Activated CD4-positive, CD25-positive, alpha-beta regulatory T cell treated with anti-CD3 and anti-CD28 coated beads, Interleukin-2, amount 50 U/mL, for 16 hours (primary cell): Measurements from ENCODE around the gene RAB5A.
"Not testable (repeated sequence)": the region's sequence is repeated elsewhere in the genome, so short reads cannot be mapped to it uniquely, and the experiment has no call there.

Experiments
- DNase-seq: peaks from one replicate; pipeline ENCODE4 v3.0.0-alpha.2; 2020; ENCODE audit warnings: low read depth, low spot score

RAB5A gene

DNA sequence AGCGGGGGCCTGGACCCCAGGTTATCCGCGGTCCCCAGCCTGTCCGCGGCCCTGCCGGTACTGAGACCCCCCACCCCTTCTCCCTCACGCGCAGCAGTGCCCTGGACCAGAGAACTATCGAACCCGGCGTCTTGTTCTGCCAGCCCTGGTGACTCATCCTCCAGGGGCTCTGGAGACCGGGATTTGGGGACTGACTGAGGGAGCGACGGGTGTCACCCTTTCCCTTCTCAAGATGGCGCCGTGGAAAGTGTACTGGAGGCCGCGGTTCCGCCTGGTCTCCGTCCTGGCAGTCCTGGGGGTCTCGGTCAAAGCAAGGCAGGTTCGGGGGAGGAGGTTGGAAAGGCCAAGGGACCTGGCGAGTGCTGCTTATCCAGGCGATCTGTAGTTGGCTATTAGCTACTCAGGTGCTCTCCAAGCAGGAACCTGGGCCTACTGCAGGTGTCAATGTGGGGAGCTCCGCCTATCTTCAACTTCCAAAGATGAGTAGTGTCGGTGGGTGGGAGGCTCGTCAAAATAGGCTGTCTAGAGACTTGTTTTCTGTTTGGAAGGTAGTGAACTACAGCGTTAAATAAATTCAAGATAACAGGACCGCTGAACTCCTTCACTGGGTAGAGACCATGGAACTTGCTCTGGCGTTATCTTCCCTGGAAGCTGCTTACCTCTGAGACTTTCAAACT lies 790 bp downstream of the RAB5A start:
- DNase-seq = peak; percentile 16

DNA sequence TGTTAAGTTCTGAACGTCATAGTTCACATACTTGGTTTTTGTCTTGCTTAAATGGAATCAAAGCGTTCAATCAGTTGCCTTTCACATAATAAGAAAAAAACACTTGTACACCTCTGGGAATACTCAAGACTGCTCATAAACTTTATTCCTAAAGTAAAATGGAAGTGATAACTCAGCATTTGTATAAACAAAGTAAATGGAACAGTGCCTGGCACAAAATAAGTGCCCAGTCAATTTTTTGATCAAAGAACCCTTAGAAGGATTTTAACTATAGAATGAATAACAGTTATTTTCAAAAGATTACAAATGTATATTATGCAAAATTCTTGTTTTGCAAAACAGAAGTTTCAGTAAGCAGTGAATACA lies 1.3 kb downstream of the RAB5A start:
- DNase-seq = no peak

DNA sequence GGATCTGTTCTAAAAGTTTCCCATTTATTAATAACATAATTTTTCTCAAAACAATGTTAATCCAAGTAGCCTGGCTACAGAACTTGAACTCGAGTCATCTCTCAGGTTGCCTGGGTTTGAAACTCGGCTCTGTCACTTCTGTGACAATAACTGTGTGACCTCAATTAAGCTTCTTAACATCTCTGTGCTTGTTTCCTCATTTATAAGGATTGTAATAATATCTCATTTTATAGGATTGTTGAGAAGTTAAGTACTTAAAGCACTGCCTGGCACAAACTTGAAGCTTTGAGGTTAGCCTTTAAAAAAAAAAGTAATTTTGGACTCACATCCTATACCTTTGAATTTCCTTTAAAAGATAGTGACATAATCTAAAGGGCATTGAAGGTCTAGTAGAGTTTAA lies 3.4 kb downstream of the RAB5A start:
- DNase-seq = no peak

DNA sequence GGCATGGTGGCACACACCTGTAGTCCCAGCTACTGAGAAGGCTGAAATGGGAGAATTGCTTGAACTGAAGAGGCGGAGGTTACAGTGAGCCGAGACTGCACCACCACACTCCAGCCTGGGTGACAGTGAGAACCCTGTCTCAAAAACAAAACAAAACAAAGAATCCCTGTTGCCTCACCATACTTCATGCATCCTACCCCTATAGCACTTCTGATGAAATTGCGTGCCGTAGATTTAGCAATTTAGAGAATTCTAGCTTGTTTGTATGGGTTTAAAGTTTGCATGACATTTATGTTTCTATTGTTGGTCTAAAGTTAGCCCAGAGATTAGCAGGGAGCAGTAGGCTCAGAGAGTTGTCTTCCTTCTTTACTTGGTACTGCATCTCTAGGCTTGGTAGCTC lies 7.8 kb downstream of the RAB5A start:
- DNase-seq = no peak

DNA sequence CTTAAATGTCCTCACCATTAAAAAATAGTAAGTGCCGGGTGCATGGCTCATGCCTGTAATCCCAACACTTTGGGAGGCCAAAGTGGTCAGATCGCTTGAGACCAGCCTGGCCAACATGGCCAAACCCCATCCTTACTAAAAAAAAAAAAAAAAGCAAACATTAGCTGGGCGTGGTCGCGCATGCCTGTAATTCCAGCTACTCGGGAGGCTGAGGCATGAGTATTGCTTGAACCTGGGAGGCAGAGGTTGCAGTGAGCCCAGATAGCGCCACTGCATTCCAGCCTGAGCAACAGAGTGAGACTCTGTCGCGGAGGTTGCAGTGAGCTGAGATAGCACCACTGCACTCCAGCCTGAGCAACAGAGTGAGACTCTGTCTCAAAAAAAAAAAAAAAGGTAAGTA lies 10.5 kb downstream of the RAB5A start:
- DNase-seq = not testable (repeated sequence)

GRCh38 chr3:19959505-19959904 lies 12.6 kb downstream of the RAB5A start:
- no peak for DNase-seq

DNA sequence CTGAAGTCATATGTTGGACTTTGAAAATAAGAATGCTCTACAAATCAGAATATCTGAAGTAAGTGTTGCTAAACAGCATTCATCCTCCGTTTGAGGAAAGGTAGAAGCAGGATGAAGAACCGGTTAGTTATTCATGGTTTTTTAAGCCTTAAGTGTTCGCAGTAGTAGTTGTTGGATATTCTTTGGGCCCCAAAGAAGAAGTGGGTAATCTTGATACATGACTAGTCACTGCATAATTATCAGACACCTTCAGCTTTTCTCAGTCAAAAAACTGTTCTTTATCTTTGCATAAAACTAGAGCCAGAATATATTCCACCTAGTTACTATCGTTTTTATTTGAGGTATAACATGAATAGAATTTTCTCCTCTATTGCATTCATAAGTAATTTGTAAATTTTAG lies 13.8 kb downstream of the RAB5A start:
- no peak for DNase-seq

- no peak for DNase-seq
Observed at GRCh38 chr3:19961960-19962359, 15.1 kb downstream of the RAB5A start.

DNA sequence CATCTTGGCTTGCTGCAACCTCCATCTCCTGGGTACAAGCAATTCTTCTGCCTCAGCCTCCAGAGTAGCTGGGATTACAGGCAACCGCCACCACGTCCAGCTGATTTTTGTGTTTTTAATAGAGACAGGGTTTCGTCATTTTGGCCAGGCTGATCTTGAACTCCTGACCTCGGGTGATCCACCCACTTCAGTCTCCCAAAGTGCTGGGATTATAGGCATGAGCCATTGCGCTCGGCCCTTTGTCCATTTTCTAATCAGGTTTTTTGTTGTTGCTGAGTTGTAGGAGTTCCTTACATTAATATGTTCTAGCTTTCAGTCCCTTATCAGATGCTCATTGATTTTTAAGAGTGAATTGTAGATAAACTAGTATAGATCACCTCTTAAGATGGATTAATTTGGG lies 20.3 kb downstream of the RAB5A start:
- DNase-seq = no peak

- DNase-seq = no peak
Observed at GRCh38 chr3:19967812-19968211, 20.9 kb downstream of the RAB5A start.

GRCh38 chr3:19970327-19970726 lies 23.4 kb downstream of the RAB5A start:
- no peak for DNase-seq

GRCh38 chr3:19972054-19972453 lies 25.2 kb downstream of the RAB5A start:
- DNase-seq = no peak

DNA sequence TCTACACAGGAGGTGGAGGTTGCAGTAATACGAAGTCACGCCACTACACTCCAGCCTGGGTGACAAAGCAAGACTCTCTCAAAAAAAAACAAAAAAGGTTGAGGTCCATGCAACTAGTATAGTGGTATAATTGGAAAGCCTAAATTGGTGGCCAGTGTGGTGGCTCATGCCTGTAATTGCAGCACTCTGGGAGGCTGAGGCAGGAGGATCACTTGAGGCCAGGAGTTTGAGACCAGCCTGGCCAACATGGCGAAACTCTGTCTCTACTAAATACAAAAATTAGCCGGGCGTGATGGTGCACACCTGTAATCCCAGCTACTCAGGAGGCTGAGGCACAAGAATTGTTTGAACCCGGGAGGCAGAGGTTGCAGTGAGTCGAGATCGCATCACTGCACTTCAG lies 42.0 kb downstream of the RAB5A start:
- not testable (repeated sequence) for DNase-seq

DNA sequence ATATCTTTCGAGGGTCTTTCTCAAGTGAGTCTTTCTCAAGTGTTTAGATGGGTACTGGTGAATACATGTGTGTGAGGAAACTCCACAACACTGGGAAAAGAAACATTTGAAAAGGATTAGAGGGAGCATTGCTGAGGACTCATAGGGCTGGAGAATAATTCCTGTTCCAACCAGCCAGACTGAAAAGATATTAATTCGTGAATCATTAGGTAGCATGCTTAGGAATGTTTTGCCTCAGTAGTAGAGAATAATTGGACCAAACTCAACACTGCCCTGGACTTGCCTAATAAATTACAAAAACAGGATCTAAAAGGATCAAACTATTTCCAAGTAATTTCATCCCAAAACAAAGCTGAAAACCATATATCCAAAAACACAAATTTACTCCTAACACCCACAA lies 47.9 kb downstream of the RAB5A start:
- DNase-seq = no peak

DNA sequence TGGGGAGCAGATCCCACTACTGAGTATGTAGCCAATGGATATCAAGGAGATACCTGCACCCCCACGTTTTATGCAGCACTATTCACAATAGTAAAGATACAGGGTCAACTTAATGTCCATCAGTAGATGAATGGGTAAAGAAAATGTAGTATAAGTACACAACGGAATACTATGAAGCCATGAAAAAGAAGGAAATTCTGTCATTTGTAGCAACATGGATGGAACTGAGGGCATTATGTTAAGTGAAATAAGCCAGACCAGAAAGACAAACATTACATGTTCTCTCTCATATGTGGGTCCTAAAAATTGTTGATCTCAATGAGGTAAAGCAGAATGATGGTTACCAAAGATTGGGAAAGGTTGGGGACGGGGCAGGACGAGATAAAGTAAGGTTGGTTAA lies 50.6 kb downstream of the RAB5A start:
- no peak for DNase-seq

GRCh38 chr3:20001932-20002331 lies 55.0 kb downstream of the RAB5A start:
- no peak for DNase-seq

- no peak for DNase-seq
Observed at GRCh38 chr3:20007960-20008359, 61.1 kb downstream of the RAB5A start.

- DNase-seq = no peak
Observed at GRCh38 chr3:20008646-20009045, 61.7 kb downstream of the RAB5A start.

DNA sequence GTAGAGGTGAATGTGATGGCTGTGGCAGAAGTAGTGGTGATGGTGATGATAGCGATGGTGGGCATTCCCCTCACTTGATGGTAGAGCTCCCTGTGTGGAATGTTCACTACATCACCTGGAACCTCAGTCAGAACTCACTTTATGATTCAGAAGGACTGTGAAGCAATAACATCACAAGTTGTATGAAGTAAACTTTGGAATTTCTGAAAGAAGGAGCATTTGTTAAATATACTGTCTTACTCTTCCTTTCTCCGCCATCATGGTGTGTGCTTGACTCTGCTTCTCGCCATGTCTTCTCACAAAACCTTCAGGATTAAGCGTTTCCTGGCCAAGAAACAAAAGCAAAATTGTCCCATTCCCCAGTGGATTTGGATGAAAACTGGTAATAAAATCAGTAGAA lies 65.3 kb downstream of the RAB5A start, which contains the start of gene PP2D1:
Gene PP2D1, minus strand, starts transcription at position 101 of the 400 bp plus-strand sequence. CDS start 192 bp downstream, outside the sequence.
- DNase-seq = no peak

GRCh38 chr3:20013396-20013795 lies 66.5 kb downstream of the RAB5A start:
- DNase-seq = no peak

- DNase-seq = no peak
Observed at GRCh38 chr3:20015525-20015924, 68.6 kb downstream of the RAB5A start.

DNA sequence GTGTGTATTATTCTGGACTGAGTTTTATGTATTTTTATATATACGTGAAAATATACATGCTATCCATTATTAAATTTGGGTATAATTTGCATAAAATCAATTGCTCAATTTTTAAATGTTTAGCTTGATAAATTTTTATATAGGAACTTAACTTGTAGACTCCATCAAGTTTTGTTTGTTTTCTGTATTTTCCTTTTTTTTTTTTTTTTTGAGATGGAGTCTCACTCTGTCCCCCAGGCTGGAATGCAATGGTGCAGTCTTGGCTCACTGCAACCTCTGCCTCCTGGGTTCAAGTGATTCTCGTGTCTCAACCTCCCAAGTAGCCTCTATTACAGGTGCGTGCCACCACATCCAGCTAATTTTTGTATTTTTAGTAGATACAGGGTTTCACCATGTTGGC lies 69.2 kb downstream of the RAB5A start:
- not testable (repeated sequence) for DNase-seq

GRCh38 chr3:20022954-20023622 lies 76.2 kb downstream of the RAB5A start:
- DNase-seq = no peak
